ENCODE data around the gene COL4A3.

GRCh38 chr2:227296671-227297405 is 132.4 kb downstream of the COL4A3 start:
- no peak for TF ChIP-seq POLR2A (IDR thresholded peaks at IDR 0.05; ENCODE audit: low read length)
- no peak for TF ChIP-seq GATA1 (IDR thresholded peaks at IDR 0.05; ENCODE audit: low read depth, low read length)
